ENCODE results near the gene VAV1. TPM values are rescaled to one million over a fixed set of nuclear protein-coding genes. Genes with fewer than 3 reads are reported as not detected.
A peak's percentile ranks its signal among the peaks of the same experiment; 100 is the strongest.
"Not testable (repeated sequence)": the region's sequence is repeated elsewhere in the genome, so short reads cannot be mapped to it uniquely, and the experiment has no call there.

The VAV1 gene
- total and polyA plus RNA-seq, 12 donors = 1.1 to 21.1 (median 9.1) TPM

DNA sequence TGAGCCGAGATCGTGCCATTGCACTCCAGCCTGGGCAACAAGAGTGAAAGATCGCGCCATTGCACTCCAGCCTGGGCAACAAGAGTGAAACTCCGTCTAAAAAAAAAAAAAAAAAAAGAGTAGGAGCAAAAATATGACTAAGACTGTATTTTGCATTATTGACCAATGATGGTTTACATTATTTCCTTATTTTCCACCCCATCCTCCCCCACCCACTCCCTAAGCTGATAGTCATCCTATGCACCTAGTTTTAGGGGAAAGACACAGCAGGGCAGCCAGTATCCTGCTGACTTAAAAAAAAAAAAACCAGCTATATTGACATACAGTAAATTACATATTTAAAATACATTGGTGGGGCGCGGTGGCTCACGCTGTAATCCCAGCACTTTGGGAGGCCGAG, 25.1 kb downstream of the VAV1 start:
- 76 to 83% (median 77%) methylated on average over 9 of the region's 9 CpGs for WGBS, 4 donors
- no peaks in the 10 kb centered on the region for H3K9me3 ChIP-seq (replicated peaks in 1 of 3)
- no peak overlapping the region for H3K4me3 ChIP-seq
- H3K27me3 ChIP-seq = no peaks in the 10 kb centered on the region
- DNase-seq = no peak
- no peak overlapping the region for H3K27ac ChIP-seq
- no peaks in the 10 kb centered on the region for H3K36me3 ChIP-seq (replicated peaks in 1 of 2)
- TF ChIP-seq POLR2A (IDR thresholded peaks at IDR 0.05) = no peak
- TF ChIP-seq, protein P1, sequence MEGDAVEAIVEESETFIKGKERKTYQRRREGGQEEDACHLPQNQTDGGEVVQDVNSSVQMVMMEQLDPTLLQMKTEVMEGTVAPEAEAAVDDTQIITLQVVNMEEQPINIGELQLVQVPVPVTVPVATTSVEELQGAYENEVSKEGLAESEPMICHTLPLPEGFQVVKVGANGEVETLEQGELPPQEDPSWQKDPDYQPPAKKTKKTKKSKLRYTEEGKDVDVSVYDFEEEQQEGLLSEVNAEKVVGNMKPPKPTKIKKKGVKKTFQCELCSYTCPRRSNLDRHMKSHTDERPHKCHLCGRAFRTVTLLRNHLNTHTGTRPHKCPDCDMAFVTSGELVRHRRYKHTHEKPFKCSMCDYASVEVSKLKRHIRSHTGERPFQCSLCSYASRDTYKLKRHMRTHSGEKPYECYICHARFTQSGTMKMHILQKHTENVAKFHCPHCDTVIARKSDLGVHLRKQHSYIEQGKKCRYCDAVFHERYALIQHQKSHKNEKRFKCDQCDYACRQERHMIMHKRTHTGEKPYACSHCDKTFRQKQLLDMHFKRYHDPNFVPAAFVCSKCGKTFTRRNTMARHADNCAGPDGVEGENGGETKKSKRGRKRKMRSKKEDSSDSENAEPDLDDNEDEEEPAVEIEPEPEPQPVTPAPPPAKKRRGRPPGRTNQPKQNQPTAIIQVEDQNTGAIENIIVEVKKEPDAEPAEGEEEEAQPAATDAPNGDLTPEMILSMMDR (IDR thresholded peaks at IDR 0.05) = no peak
- H3K4me1 ChIP-seq (replicated peaks in 1 of 2) = peaks cover 0 to 5% of the 10 kb centered on the region in 2 donors
- intact Hi-C loops (cut with DNase I) = no loop called here

DNA sequence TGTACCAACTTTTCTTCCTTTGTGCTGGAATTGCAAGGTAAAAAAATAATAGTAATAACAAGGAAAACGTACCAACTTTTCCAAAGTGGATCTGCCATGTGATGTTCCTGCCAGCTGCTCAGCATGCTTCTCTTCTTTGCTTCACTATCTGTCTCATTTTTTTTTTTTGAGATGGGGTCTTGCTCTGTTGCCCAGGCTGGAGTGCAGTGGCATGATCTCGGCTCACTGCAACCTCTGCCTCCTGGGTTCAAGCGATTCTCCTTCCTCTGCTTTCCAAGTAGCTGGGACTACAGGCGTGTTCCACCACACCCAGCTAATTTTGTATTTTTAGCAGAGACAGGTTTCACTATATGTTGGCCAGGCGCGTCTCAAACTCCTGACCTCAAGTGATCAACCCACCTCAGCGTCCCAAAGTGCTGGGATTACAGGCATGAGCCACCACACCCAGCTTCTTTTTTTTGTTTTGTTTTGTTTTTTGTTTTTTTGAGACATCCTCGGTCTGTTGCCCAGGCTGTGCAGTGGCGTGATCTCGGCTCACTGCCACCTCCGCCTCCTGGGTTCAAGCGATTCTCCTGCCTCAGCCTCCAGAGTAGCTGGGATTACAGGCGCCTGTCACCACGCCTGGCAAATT, 27.8 kb downstream of the VAV1 start:
- intact Hi-C loops (cut with DNase I) = not testable (repeated sequence)
- 65 to 72% (median 69%) methylated on average over 14 of the region's 14 CpGs for WGBS, 4 donors

DNA sequence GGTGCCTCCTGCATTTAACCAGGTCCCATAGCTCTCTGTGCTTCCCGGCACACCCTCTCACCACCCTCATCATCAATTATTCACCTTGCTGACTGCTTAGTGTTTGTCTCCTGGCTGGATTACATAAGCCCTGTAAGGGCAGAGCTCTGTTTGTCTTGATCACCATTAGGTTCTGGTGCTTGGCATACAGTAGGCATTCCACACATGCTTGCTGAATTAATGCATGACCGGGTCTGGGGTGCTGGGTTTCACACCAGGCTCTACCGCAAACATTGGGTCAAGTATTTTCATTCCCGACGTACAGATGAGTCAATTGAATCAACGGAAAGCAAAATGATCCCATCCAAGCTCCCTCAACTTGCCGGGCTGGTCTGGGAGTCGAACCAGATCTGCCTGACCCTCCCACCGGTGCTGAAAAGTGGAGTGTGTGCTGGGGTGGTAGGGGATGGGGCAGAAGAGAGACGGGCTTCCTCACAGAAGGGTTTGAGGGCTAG, 28.5 kb downstream of the VAV1 start:
- Histone ChIP-seq H3K4me1 (replicated peaks in 1 of 2) (peaks cover 0 to 5% of the 10 kb centered on the region in 2 donors), H3K36me3 (replicated peaks in 1 of 2) (no peaks in the 10 kb centered on the region), H3K4me3 (peak overlapping the region in 1 of 4 donors; percentile 11), H3K9me3 (replicated peaks in 1 of 3) (no peaks in the 10 kb centered on the region), H3K27ac (peak overlapping the region in 2 of 5 donors; percentile 12 to 63), H3K27me3 (no peaks in the 10 kb centered on the region)
- intact Hi-C loops (cut with DNase I) = no loop called here
- TF ChIP-seq, protein P1 (IDR thresholded peaks at IDR 0.05) = no peak
- no peak for TF ChIP-seq POLR2A (IDR thresholded peaks at IDR 0.05)
- DNase-seq = no peak
- 34 to 62% (median 39%) methylated on average over 10 of the region's 10 CpGs for WGBS, 4 donors

More for the DNA sequence above, 27.8 kb downstream of the VAV1 start:
- not testable (repeated sequence) for H3K27me3 ChIP-seq; H3K4me1 ChIP-seq (replicated peaks in 1 of 2); H3K4me3 ChIP-seq; H3K9me3 ChIP-seq (replicated peaks in 1 of 3); H3K36me3 ChIP-seq (replicated peaks in 1 of 2); DNase-seq; H3K27ac ChIP-seq

DNA sequence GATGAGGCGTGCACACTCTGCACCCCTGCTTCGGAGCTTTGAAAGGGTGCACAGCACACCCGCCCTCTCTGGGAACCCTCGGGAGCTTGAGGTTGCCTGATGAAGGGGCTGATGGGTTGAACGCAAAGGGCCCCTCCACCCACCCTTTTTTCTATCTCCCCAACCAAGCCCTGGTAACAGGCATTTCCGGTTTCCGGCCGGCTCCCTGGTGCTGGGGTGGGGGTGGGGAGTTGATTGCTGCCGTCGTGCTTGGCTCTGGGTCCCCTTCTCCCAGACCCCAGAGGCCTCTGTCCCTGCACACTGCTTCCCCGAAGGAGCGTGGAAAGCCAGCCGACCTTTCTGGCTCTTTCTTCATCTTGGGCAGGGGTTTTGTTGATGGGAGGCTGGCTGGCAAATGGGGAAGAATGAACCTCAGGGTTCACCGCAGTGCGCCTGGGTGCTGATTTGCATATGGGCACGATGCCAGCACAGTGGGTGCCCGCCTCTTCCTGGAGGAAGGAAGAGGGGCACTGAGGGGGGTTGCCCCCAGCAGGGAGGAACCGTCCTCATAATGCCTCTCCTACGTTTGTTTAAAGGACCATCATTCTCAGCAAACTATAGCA, 29.1 kb downstream of the VAV1 start:
- Histone ChIP-seq H3K4me1 (replicated peaks in 1 of 2) (peaks cover 0 to 5% of the 10 kb centered on the region in 2 donors), H3K9me3 (replicated peaks in 1 of 3) (no peaks in the 10 kb centered on the region), H3K27ac (peak overlapping the region in 2 of 5 donors; percentile 12 to 63), H3K4me3 (peak overlapping the region in 1 of 4 donors; percentile 11), H3K36me3 (replicated peaks in 1 of 2) (no peaks in the 10 kb centered on the region), H3K27me3 (no peaks in the 10 kb centered on the region)
- peak; percentile 41 to 73 (median 62) for DNase-seq
- intact Hi-C loops (cut with DNase I) = no loop called here
- 2 to 11% (median 6%) methylated on average over 17 to 19 of the region's 19 CpGs for WGBS, 4 donors
- no peak for TF ChIP-seq POLR2A (IDR thresholded peaks at IDR 0.05)
- TF ChIP-seq, protein P1 (IDR thresholded peaks at IDR 0.05) = no peak
